ENCODE data around the gene N4BP3.
"Not testable (repeated sequence)": the region's sequence is repeated elsewhere in the genome, so short reads cannot be mapped to it uniquely, and the experiment has no call there.

The N4BP3 gene

GRCh38 chr5:178123094-178123965, 10.0 kb downstream of the N4BP3 start:
- no peak for DNase-seq

GRCh38 chr5:178123966-178124925, 10.9 kb downstream of the N4BP3 start:
- DNase-seq = no peak

- no peak for DNase-seq
Observed at GRCh38 chr5:178125253-178125906, 12.0 kb downstream of the N4BP3 start.

GRCh38 chr5:178126556-178126955, 13.2 kb downstream of the N4BP3 start:
- DNase-seq = no peak

GRCh38 chr5:178127300-178128009, 14.1 kb downstream of the N4BP3 start:
- not testable (repeated sequence) for DNase-seq

GRCh38 chr5:178129296-178129695, 16.0 kb downstream of the N4BP3 start:
- DNase-seq = no peak

- DNase-seq = peak; percentile 8
Observed at GRCh38 chr5:178130234-178130575, 16.9 kb downstream of the N4BP3 start.

- DNase-seq = peak; percentile 75
Observed at GRCh38 chr5:178130576-178131445, 17.5 kb downstream of the N4BP3 start, which contains the start of gene RMND5B. Gene RMND5B, plus strand, starts transcription at chr5:178131014. Its CDS starts 7,106 bp downstream, at chr5:178138120.

- DNase-seq = no peak
Observed at GRCh38 chr5:178131446-178131996, 18.2 kb downstream of the N4BP3 start.

GRCh38 chr5:178136990-178137389, 23.7 kb downstream of the N4BP3 start:
- DNase-seq = no peak

GRCh38 chr5:178137991-178138390, 24.7 kb downstream of the N4BP3 start:
- DNase-seq = no peak

- DNase-seq = no peak
Observed at GRCh38 chr5:178141550-178141949, 28.2 kb downstream of the N4BP3 start.

GRCh38 chr5:178142642-178143041, 29.3 kb downstream of the N4BP3 start:
- DNase-seq = no peak

- DNase-seq = no peak
Observed at GRCh38 chr5:178143246-178143645, 29.9 kb downstream of the N4BP3 start.

GRCh38 chr5:178143901-178144300, 30.6 kb downstream of the N4BP3 start:
- peak; percentile 30 for DNase-seq

GRCh38 chr5:178145965-178146820, 32.9 kb downstream of the N4BP3 start:
- peak; percentile 28 for DNase-seq

- no peak for DNase-seq
Observed at GRCh38 chr5:178147406-178147805, 34.1 kb downstream of the N4BP3 start.

- no peak for DNase-seq
Observed at GRCh38 chr5:178149199-178149932, 36.0 kb downstream of the N4BP3 start.
